ENCODE results near the gene GNRHR. TPM values are rescaled to one million over a fixed set of nuclear protein-coding genes. Genes with fewer than 3 reads are reported as not detected.
"Not testable (repeated sequence)": the region's sequence is repeated elsewhere in the genome, so short reads cannot be mapped to it uniquely, and the experiment has no call there.

GNRHR gene
- total RNA-seq, 1 experiment from 2014 or later = not detected

DNA sequence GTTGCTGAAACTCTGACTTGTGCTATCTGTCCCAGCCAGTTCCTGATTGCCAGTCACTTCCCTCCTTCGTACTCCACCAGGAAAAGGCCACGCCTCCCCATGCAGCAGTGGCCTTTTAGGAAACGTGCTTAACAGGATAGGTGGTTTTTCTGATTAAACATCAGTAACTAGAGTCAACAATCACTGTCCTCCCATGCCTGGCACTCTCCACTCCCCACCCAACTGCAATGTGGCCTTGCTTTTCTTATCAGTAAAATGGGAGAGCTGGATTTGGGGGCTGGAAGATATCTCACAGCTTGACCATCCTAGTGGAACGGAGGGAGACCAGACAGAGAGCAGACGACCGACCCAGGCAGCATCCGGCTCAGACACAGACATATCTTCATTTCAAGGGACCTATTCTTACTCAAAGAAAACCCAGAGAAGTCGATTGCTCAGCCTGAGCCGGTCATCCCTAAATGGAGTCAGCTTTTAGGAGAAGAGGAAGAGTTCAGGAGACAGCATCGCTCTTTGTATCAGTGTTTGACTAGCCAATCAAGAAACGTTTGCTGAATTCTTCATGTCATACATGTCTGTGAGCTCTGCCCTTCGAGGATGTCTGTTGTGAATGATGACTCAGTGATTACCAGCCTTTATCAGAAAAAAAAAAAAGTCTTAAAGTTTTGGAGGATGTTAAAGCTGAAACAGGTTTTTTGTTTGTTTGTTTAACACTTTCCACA is 40.5 kb downstream of the GNRHR start:
- peak overlapping the region; percentile 64 for H3K27ac Mint-ChIP-seq (ENCODE audit: unreplicated experiment)
- H3K9me3 Mint-ChIP-seq (ENCODE audit: unreplicated experiment) = no peaks in the 10 kb centered on the region

DNA sequence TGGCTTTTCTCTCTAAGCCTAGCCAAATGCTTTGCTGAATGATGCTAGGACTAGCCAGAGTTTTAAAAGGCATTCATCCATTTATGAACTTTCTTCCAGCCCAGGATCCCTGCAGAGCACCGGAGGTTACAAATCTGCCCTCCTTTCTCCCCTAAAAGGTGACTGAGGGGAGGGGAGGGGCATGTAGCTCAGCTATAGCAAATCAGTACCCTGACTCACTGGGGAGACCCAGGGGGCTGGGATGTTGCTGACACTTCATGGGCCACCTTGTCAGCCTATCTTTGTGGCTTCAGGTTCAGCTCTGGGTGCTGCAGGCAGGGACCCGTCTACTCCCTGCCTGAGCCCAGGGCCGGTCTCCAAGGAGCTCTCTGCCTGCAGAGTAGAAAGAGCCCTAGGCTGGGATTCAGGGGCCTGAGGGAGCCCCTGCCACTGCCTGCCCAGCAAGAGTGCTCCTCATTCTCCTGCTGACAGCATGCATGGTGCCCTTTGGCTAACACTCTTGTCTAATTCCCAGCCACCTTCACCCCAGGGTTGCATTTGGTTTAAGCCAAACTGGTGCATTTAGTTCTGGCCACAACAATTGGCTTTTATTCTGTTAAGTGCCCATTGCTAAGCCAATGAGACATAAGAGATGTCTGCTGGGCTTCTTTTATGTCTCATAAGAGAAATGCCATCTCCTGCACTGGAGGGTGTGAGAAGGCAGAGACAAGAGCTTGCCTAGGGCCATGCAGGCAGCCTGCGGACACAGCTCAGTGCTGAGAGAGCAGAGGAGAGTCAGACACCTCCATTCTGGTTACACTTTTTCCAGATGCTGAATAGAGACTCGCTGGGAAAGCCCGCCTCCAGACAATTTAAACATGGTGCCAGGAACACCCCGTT is 41.3 kb downstream of the GNRHR start:
- H3K4me3 Mint-ChIP-seq (ENCODE audit: unreplicated experiment) = peak overlapping the region; percentile 49
- Histone ChIP-seq H3K9me3 (no peaks in the 10 kb centered on the region), H3K4me3 (ENCODE audit: low read depth, low read length) (no peak overlapping the region), H3K4me1 (peaks cover 22% of the 10 kb centered on the region), H3K36me3 (ENCODE audit: control insufficient read depth, insufficient read depth, low read length) (no peaks in the 10 kb centered on the region), H3K27me3 (replicated peaks; ENCODE audit: control insufficient read depth, insufficient read depth, low read length) (no peaks in the 10 kb centered on the region)
- no peak for DNase-seq
- no peaks in the 10 kb centered on the region for H3K9me3 Mint-ChIP-seq (ENCODE audit: unreplicated experiment)
- ChIA-PET CTCF (no interaction called here), POLR2A (interaction anchor here (1.7 kb wide), 1 partner anchor 12 kb away, joined by 8 read pairs; the partner anchor contains the start of gene UBA6)
- no TSS peak for BruUV-seq (replicated peaks)
- H3K27me3 Mint-ChIP-seq (ENCODE audit: insufficient read depth, unreplicated experiment) = no peaks in the 10 kb centered on the region
- intact Hi-C loops (cut with micrococcal nuclease; ENCODE audit: unreplicated experiment) = no loop called here
- H3K36me3 Mint-ChIP-seq (ENCODE audit: insufficient read depth, unreplicated experiment) = peaks cover 6% of the 10 kb centered on the region
- TF ChIP-seq, protein P1, sequence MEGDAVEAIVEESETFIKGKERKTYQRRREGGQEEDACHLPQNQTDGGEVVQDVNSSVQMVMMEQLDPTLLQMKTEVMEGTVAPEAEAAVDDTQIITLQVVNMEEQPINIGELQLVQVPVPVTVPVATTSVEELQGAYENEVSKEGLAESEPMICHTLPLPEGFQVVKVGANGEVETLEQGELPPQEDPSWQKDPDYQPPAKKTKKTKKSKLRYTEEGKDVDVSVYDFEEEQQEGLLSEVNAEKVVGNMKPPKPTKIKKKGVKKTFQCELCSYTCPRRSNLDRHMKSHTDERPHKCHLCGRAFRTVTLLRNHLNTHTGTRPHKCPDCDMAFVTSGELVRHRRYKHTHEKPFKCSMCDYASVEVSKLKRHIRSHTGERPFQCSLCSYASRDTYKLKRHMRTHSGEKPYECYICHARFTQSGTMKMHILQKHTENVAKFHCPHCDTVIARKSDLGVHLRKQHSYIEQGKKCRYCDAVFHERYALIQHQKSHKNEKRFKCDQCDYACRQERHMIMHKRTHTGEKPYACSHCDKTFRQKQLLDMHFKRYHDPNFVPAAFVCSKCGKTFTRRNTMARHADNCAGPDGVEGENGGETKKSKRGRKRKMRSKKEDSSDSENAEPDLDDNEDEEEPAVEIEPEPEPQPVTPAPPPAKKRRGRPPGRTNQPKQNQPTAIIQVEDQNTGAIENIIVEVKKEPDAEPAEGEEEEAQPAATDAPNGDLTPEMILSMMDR (IDR thresholded peaks at IDR 0.05; ENCODE audit: insufficient read depth in 1 of 2, low read depth in 1 of 2, low read length in 1 of 2, severe bottlenecking in 1 of 2, unreplicated experiment in 1 of 2) = no peak
- H3K4me1 Mint-ChIP-seq (ENCODE audit: low read depth, unreplicated experiment) = no peaks in the 10 kb centered on the region
- peak overlapping the region; percentile 64 for H3K27ac Mint-ChIP-seq (ENCODE audit: unreplicated experiment)

More for the DNA sequence above, 40.5 kb downstream of the GNRHR start:
- H3K9me3 ChIP-seq = no peaks in the 10 kb centered on the region
- ChIA-PET CTCF (no interaction called here), POLR2A (interaction anchor here (1.7 kb wide), 1 partner anchor 12 kb away, joined by 8 read pairs; the partner anchor contains the start of gene UBA6)
- no peaks in the 10 kb centered on the region for H3K27me3 Mint-ChIP-seq (ENCODE audit: insufficient read depth, unreplicated experiment)
- peaks cover 22% of the 10 kb centered on the region for H3K4me1 ChIP-seq
- H3K36me3 ChIP-seq (ENCODE audit: control insufficient read depth, insufficient read depth, low read length) = no peaks in the 10 kb centered on the region
- BruUV-seq (replicated peaks) = no TSS peak
- peak; percentile 27 to 45 for DNase-seq
- intact Hi-C loops (cut with micrococcal nuclease; ENCODE audit: unreplicated experiment) = no loop called here
- no peak overlapping the region for H3K4me3 ChIP-seq (ENCODE audit: low read depth, low read length)
- peaks cover under 1% of the 10 kb centered on the region for H3K36me3 Mint-ChIP-seq (ENCODE audit: insufficient read depth, unreplicated experiment)
- no peaks in the 10 kb centered on the region for H3K27me3 ChIP-seq (replicated peaks; ENCODE audit: control insufficient read depth, insufficient read depth, low read length)
- peak overlapping the region; percentile 49 for H3K4me3 Mint-ChIP-seq (ENCODE audit: unreplicated experiment)
- TF ChIP-seq, protein P1 (IDR thresholded peaks at IDR 0.05; ENCODE audit: insufficient read depth in 1 of 2, low read depth in 1 of 2, low read length in 1 of 2, severe bottlenecking in 1 of 2, unreplicated experiment in 1 of 2) = no peak
- H3K4me1 Mint-ChIP-seq (ENCODE audit: low read depth, unreplicated experiment) = no peaks in the 10 kb centered on the region

DNA sequence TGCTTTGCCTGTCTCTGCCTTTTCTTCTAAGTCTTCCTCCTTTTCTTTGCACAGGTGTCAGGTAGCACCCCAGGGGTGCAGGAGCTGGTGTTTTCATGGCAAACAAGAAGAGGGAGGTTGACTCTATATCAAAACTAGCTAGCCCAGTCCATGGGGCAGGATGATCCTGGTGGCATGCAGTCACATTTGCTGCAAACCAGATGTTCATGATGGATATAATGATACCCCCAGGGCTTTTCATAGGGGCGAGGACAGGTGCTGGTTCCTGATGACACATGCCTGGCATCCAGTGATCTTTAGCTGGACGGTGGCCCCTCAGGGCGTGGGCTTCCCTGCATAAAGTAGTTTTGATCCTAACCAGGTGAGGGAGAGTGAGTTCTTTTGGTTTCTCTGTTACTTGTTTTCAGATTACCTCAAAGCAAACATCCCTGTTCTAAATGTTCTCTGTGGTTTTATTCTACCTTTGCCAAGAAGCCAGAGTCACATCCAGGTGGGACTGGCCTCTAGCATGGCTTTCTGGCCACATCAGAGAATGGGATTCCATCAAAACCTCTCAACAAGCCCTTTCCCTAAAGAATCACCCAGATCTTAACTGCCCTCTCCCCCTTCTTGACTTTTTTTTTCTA is 42.1 kb downstream of the GNRHR start:
- CTCF ChIA-PET = no interaction called here
- H3K27ac Mint-ChIP-seq (ENCODE audit: unreplicated experiment) = no peak overlapping the region

DNA sequence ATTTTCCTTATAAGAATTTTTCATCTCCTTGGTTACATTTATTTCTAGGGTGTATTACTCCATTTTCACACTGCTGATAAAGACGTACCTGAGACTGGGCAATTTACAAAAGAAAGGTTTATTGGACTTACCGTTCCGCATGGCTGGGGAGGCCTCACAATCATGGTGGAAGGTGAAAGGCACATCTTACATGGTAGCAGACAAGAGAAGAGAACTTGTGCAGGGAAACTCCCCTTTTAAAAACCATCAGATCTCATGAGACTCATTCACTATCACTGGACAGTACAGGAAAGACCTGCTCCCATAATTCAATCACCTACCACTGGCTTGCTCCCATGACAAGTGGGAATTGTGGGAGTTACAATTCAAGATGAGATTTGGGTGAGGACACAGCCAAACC is 47.5 kb downstream of the GNRHR start:
- H3K36me3 Mint-ChIP-seq (ENCODE audit: insufficient read depth, unreplicated experiment) = peaks cover 11% of the 10 kb centered on the region
- H3K27me3 ChIP-seq (replicated peaks; ENCODE audit: control insufficient read depth, insufficient read depth, low read length); H3K4me3 ChIP-seq (ENCODE audit: low read depth, low read length); H3K4me3 Mint-ChIP-seq (ENCODE audit: unreplicated experiment); CTCF ChIA-PET; POLR2A ChIA-PET; H3K4me1 ChIP-seq; intact Hi-C loops (cut with micrococcal nuclease; ENCODE audit: unreplicated experiment); H3K36me3 ChIP-seq (ENCODE audit: control insufficient read depth, insufficient read depth, low read length); H3K4me1 Mint-ChIP-seq (ENCODE audit: low read depth, unreplicated experiment); H3K27ac Mint-ChIP-seq (ENCODE audit: unreplicated experiment); H3K9me3 Mint-ChIP-seq (ENCODE audit: unreplicated experiment); DNase-seq; H3K9me3 ChIP-seq; H3K27me3 Mint-ChIP-seq (ENCODE audit: insufficient read depth, unreplicated experiment); BruUV-seq (replicated peaks): not testable (repeated sequence)

More for the DNA sequence above, 42.1 kb downstream of the GNRHR start:
- no peak overlapping the region for H3K4me3 ChIP-seq (ENCODE audit: low read depth, low read length)
- no peaks in the 10 kb centered on the region for H3K9me3 ChIP-seq
- POLR2A ChIA-PET = no interaction called here
- Mint-ChIP-seq H3K9me3 (ENCODE audit: unreplicated experiment) (no peaks in the 10 kb centered on the region), H3K27me3 (ENCODE audit: insufficient read depth, unreplicated experiment) (no peaks in the 10 kb centered on the region), H3K36me3 (ENCODE audit: insufficient read depth, unreplicated experiment) (peaks cover 6% of the 10 kb centered on the region), H3K4me3 (ENCODE audit: unreplicated experiment) (no peak overlapping the region), H3K4me1 (ENCODE audit: low read depth, unreplicated experiment) (no peaks in the 10 kb centered on the region)
- TF ChIP-seq, protein P1 (IDR thresholded peaks at IDR 0.05; ENCODE audit: insufficient read depth in 1 of 2, low read depth in 1 of 2, low read length in 1 of 2, severe bottlenecking in 1 of 2, unreplicated experiment in 1 of 2) = no peak
- no peak for DNase-seq
- intact Hi-C loops (cut with micrococcal nuclease; ENCODE audit: unreplicated experiment) = no loop called here
- H3K4me1 ChIP-seq = peaks cover 22% of the 10 kb centered on the region
- BruUV-seq (replicated peaks) = no TSS peak
- H3K36me3 ChIP-seq (ENCODE audit: control insufficient read depth, insufficient read depth, low read length) = no peaks in the 10 kb centered on the region
- no peaks in the 10 kb centered on the region for H3K27me3 ChIP-seq (replicated peaks; ENCODE audit: control insufficient read depth, insufficient read depth, low read length)

Measured in Caco-2 (cell line).